HG03558 (cell line): ENCODE results near the gene LRRC4B.

ENCODE experiments used
- ATAC-seq: cut with Tn5 transposase; IDR thresholded peaks from one replicate; pipeline ENCODE4 v1.9.1; 2021; ENCODE audit warnings: moderate number of reproducible peaks; ENCODE audit not compliant: unreplicated experiment; ENCODE audit errors: extremely low read depth

The LRRC4B gene

GRCh38 chr19:50510121-50510670, 58.0 kb downstream of the LRRC4B start:
- ATAC-seq: no peak

- no peak for ATAC-seq
These were observed 58.9 kb downstream of the LRRC4B start for GRCh38 chr19:50509366-50509765.

- no peak for ATAC-seq
These were observed 59.4 kb downstream of the LRRC4B start for GRCh38 chr19:50508843-50509190.

GRCh38 chr19:50507376-50507775, 60.9 kb downstream of the LRRC4B start:
- ATAC-seq: no peak

- ATAC-seq: no peak
These were observed 61.5 kb downstream of the LRRC4B start for GRCh38 chr19:50506700-50507099.

- no peak for ATAC-seq
These were observed 62.2 kb downstream of the LRRC4B start for GRCh38 chr19:50505856-50506611.

- ATAC-seq: no peak
These were observed 66.4 kb downstream of the LRRC4B start for GRCh38 chr19:50501568-50502475.

GRCh38 chr19:50501186-50501567, 67.1 kb downstream of the LRRC4B start:
- ATAC-seq: no peak

GRCh38 chr19:50500753-50501151, 67.5 kb downstream of the LRRC4B start:
- no peak for ATAC-seq

- no peak for ATAC-seq
These were observed 68.0 kb downstream of the LRRC4B start for GRCh38 chr19:50500060-50500752.

GRCh38 chr19:50498219-50499056, 69.8 kb downstream of the LRRC4B start:
- no peak for ATAC-seq

- ATAC-seq: no peak
These were observed 71.2 kb downstream of the LRRC4B start for GRCh38 chr19:50497022-50497405.

GRCh38 chr19:50496189-50497021, 71.8 kb downstream of the LRRC4B start:
- ATAC-seq: no peak

- ATAC-seq: no peak
These were observed 73.2 kb downstream of the LRRC4B start for GRCh38 chr19:50495020-50495531.

- no peak for ATAC-seq
These were observed 73.8 kb downstream of the LRRC4B start for GRCh38 chr19:50494186-50495019.

GRCh38 chr19:50493171-50493570, 75.1 kb downstream of the LRRC4B start:
- no peak for ATAC-seq

- no peak for ATAC-seq
These were observed 75.8 kb downstream of the LRRC4B start for GRCh38 chr19:50492303-50493052.
